GM12865 (cell line): ENCODE measurements around the gene MTX1.

Experiments used
- DNase-seq: peaks from one replicate; pipeline ENCODE4 v3.0.0; 2010; ENCODE audit warnings: low read depth
- H3K4me3 ChIP-seq: 2 replicates; pipeline ENCODE4 v1.5.1; 2011; ENCODE audit warnings: mild to moderate bottlenecking, low read depth, low read length, control low read depth
- TF ChIP-seq, protein P1 (sequence below): IDR thresholded peaks from 2 replicates; pipeline ENCODE4 v1.5.1; 2011; ENCODE audit warnings: low read length, control low read depth, low read depth, inconsistent platforms; ENCODE audit not compliant: insufficient read depth; ENCODE audit errors: missing control alignments

MTX1 gene

DNA sequence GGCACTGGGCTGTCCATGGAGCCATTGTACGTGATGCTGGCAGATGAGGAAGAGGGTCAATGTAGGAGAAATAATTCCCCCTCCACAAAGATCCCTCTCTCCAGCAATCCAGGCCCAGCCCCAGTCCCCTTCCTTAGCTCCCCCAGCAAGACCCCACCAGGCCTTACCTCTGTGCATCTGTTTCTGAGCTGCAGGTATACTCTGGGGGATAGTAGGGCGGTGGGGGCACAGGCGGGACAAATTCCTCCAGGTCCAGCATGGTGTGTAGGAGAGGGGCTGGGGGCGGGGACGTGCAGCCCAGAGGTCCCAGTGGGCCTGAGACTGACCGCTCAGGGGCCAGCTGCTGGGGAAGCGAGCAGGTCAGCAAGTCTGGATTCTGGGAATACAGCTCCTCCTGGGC, 43.1 kb downstream of the MTX1 start:
- DNase-seq: no peak
- no peak overlapping the region for H3K4me3 ChIP-seq
- TF ChIP-seq, protein P1, sequence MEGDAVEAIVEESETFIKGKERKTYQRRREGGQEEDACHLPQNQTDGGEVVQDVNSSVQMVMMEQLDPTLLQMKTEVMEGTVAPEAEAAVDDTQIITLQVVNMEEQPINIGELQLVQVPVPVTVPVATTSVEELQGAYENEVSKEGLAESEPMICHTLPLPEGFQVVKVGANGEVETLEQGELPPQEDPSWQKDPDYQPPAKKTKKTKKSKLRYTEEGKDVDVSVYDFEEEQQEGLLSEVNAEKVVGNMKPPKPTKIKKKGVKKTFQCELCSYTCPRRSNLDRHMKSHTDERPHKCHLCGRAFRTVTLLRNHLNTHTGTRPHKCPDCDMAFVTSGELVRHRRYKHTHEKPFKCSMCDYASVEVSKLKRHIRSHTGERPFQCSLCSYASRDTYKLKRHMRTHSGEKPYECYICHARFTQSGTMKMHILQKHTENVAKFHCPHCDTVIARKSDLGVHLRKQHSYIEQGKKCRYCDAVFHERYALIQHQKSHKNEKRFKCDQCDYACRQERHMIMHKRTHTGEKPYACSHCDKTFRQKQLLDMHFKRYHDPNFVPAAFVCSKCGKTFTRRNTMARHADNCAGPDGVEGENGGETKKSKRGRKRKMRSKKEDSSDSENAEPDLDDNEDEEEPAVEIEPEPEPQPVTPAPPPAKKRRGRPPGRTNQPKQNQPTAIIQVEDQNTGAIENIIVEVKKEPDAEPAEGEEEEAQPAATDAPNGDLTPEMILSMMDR: no peak

DNA sequence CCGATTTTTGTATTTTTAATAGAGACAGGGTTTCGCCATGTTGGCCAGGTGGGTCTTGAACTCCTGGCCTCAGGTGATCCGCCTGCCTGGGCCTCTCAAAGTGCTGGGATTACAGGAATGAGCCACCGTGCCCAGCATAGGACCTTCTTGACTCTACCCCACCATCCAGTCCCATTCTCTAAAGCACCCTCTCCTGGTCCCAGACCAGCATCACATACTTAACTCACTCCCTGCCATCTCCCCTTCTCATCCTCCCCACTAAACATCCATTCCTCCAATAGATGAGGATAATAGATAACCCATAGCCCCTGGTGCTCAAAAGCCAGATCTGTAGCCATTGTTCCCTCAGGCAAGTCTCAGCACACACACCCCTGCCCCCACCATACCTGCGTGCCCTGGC, 44.7 kb downstream of the MTX1 start:
- no peak overlapping the region for H3K4me3 ChIP-seq
- TF ChIP-seq, protein P1: no peak
- no peak for DNase-seq

DNA sequence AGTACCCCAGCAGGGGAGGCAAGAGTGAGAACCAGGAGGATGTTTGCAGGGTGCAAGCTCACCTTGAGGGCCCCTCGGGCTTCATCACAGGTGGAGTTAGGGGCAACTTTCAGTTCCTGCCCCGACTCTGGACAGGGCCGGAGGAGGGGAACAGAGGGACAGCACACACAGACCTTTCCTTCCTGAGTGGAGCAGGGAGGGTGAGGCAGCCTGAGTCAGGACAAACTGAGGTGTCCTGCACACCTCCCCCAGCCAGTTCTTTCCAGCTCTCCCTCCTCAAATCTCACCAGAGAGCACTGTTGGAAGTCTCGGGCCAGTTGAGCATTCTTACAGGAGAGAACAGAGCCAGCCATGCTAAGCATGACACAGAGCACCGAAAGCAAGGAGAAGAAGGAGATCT, 45.3 kb downstream of the MTX1 start:
- H3K4me3 ChIP-seq: no peak overlapping the region
- DNase-seq: no peak
- TF ChIP-seq, protein P1: no peak

DNA sequence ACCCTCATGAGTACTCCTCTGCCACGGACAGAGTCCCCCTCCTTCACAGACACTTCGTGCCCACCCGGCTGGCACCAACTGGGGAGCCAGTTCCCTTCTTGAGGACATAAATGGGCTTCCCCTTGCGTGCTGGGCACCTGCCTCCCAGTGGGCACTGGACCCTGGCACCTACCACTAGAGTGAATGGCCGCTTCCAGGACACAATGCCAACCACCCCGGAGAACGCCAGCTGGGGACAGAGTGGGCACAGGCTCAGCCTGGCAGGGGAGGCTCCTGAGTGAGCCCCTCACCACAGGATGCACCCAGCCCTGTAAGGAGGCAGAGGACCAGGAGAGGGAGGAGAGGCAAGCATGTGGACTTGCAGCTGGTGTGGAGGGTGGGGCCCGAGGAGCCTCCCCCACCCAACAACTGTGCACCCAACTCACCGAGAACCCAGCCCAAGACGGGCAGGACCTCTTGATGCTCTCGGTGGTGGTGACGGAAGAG, 45.8 kb downstream of the MTX1 start:
- no peak for DNase-seq
- TF ChIP-seq, protein P1: no peak
- H3K4me3 ChIP-seq: peak overlapping the region; percentile 68

DNA sequence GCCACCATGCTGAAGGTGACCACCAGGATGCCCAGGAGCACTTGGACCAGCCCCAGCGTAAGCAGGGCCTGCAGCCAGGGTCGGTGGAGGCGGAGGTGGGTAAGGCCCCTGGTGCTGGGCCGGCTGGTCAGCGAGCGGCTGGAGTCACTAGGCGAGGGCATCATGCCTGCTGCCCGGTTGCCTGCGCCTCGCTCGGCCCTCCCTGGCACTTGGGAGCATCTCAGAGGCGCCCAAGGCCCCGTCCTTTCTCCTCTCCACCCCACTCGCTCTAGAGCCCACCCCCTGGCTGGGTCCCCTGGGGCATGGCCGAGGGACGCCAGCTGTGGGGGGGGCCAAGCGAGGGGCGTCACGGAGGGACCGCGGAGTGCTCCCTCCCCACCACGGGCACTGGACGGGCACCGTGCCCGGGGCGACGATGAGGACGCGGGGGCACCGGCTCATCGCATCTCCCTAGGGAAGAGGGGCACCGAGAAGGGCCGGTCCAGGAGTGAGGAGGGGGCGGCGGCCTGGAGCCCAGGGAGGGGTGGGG, 46.3 kb downstream of the MTX1 start:
- TF ChIP-seq, protein P1: no peak
- peak overlapping the region; percentile 68 for H3K4me3 ChIP-seq
- no peak for DNase-seq

DNA sequence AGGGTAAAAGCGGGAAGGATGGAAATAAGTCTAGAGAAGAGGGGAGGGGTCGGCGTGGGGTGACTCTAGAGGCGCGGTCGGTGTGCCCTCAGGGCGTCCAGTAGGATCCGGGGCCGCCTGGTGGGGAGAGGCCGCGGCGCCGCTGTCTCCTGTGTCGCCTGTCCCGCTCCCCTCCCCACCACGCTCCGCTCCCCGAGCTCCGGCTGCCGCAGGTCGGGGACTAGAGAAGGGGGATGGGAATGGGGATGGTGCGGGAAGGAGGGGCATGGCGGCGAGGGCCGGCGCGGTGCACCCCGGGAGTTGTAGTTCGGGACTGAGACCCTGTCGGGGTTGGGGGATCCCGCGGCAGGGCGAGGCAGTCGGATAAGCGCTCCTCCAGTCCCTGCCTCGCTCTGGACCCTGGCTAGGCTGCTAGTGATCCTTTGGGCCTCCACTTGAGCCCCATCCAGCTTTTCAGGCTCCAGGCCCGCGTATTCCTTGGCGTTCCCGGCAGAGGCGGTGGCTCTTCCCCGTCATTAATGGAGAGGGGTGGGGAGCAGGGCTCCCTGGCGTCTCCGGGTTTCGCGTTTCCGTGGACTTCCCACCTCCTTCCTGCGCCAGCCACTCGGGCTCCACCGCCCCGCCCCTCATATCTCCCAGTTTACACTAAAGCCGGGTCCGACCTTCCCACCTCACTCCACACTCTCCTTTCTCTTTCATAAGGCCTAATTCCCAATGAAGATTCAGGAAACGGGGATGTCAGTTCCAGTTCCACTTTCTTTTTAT, 46.9 kb downstream of the MTX1 start, which contains the start of gene ENTREP3:
TSS of gene ENTREP3 (minus strand) at position 241 of the 765 bp plus-strand sequence. CDS start 606 bp downstream, outside the sequence.
- peak; percentile 87 for DNase-seq
- peak within 1 kb of the TSS; percentile 68 for H3K4me3 ChIP-seq
- TF ChIP-seq, protein P1: no peak
